Hematopoietic multipotent progenitor cell treated with erythropoietin and hydrocortisone succinate and interleukin-3 and kit ligand, for 15 days (in vitro differentiated cells): ENCODE results near the gene LCP1.

Experiments used
- DNase-seq: peaks from one replicate; pipeline ENCODE4 v3.0.0-alpha.2; 2015; ENCODE audit warnings: low spot score

Gene LCP1

GRCh38 chr13:46127358-46128023, 54.5 kb downstream of the LCP1 start:
- DNase-seq = no peak

- peak; percentile 68 for DNase-seq
These were observed 55.2 kb downstream of the LCP1 start for GRCh38 chr13:46126552-46127357.

GRCh38 chr13:46126056-46126455, 55.9 kb downstream of the LCP1 start:
- DNase-seq = no peak

- DNase-seq = no peak
These were observed 56.7 kb downstream of the LCP1 start for GRCh38 chr13:46124967-46125933.

GRCh38 chr13:46124531-46124966, 57.4 kb downstream of the LCP1 start:
- no peak for DNase-seq

GRCh38 chr13:46122304-46122703, 59.7 kb downstream of the LCP1 start:
- DNase-seq = no peak

- DNase-seq = no peak
These were observed 60.3 kb downstream of the LCP1 start for GRCh38 chr13:46121597-46122163.

GRCh38 chr13:46121033-46121432, 60.9 kb downstream of the LCP1 start:
- DNase-seq = no peak

- peak; percentile 12 for DNase-seq
These were observed 61.9 kb downstream of the LCP1 start for GRCh38 chr13:46119883-46120614.

GRCh38 chr13:46116653-46117502, 65.1 kb downstream of the LCP1 start:
- no peak for DNase-seq

GRCh38 chr13:46114613-46115012, 67.4 kb downstream of the LCP1 start:
- no peak for DNase-seq

- no peak for DNase-seq
These were observed 68.4 kb downstream of the LCP1 start for GRCh38 chr13:46113596-46113995.

GRCh38 chr13:46111151-46111550, 70.8 kb downstream of the LCP1 start:
- DNase-seq = no peak

GRCh38 chr13:46109451-46109850, 72.5 kb downstream of the LCP1 start:
- DNase-seq = no peak

GRCh38 chr13:46106839-46107371, 75.1 kb downstream of the LCP1 start:
- DNase-seq = no peak

GRCh38 chr13:46104868-46105267, 77.1 kb downstream of the LCP1 start, which contains the start of gene CPB2:
Gene CPB2 (minus strand): TSS chr13:46105033. CDS start chr13:46105009, 24 bp downstream.
- no peak for DNase-seq

GRCh38 chr13:46103037-46103436, 78.9 kb downstream of the LCP1 start:
- no peak for DNase-seq

- DNase-seq = no peak
These were observed 79.7 kb downstream of the LCP1 start for GRCh38 chr13:46102255-46102605.

GRCh38 chr13:46101484-46102254, 80.3 kb downstream of the LCP1 start:
- no peak for DNase-seq
